Fibroblast of skin of right biceps (primary cell): ENCODE results near the gene LRRTM3.

Experiments used
- DNase-seq: peaks from one replicate; pipeline ENCODE4 v3.0.0-alpha.2; 2013

Gene LRRTM3

DNA sequence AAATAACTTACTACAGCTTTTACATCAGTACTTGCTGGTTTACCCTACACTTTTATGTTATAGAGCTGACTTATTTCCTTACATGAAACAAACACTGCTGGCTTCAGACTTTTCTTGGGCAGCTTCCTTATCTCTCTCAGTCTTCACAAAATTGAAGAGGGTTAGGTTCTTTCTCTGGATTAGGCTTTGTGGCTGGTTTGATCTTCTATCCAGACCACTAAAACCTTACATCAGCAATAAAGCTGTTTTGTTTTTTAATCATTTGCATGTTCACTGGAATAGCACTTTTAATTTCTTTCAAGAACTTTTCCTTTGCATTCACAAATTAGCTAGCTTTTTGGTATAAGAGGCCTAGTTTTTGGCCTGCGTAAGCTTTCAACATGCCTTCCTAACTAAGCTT lies 218.7 kb downstream of the LRRTM3 start:
- DNase-seq = no peak
